Measurements from ENCODE around the gene CSF2RB.

GRCh38 chr22:36928786-36929535, 15.5 kb downstream of the CSF2RB start:
- TF ChIP-seq CTCF (IDR thresholded peaks at IDR 0.05; ENCODE audit: extremely low read depth in 1 of 2, insufficient read depth in 1 of 2, low read depth in 1 of 2, low read length in 2 of 2) (no peak), POLR2A (IDR thresholded peaks at IDR 0.05; ENCODE audit: low read depth, low read length) (no peak), GATA2 (IDR thresholded peaks at IDR 0.05; ENCODE audit: insufficient read depth, insufficient read length, low read depth, low read length) (no peak)
